ENCODE results near the gene MCTS1. TPM values are rescaled to one million over a fixed set of nuclear protein-coding genes. Genes with fewer than 3 reads are reported as not detected.

MCTS1 gene
- total RNA-seq, 1 experiment from 2014 or later = 91.3 TPM

DNA sequence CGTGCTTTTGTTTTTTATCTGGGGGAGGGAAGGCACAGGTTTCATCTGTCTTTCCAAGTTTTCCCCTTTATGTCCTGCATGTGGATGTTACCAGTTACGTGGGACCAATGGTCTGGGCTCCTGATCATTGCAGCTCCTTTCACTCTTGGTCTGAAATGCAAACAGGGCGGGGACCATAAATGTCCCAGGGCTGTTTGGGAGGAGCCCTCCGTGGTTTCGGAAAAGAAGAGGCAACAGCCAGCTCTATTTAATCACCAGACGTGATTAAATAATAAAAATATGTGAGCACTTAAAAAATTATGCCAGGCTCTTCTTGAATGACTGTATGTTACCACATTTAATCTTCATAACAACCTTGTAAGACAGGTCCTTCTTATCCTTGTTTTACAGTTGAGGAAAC lies 56.7 kb downstream of the MCTS1 start:
- Histone ChIP-seq H3K4me3 (no peak overlapping the region), H3K27me3 (replicated peaks) (no peaks in the 10 kb centered on the region), H3K4me1 (replicated peaks) (no peaks in the 10 kb centered on the region), H3K36me3 (no peaks in the 10 kb centered on the region), H3K9me3 (replicated peaks) (no peaks in the 10 kb centered on the region), H3K27ac (no peak overlapping the region)
- DNase-seq (ENCODE audit: low read depth in 1 of 2, low spot score in 2 of 2) = no peak

Other genes starting within 250 kb of the MCTS1 start
- gene ATP1B4, start 242.0 kb upstream of the MCTS1 start, total RNA-seq (2014; rRNA removed; shearing (Covaris generic)) = not detected in 2 replicates
- 63.2 and 125 TPM in 2 replicates for gene LAMP2, start 134.8 kb upstream of the MCTS1 start, total RNA-seq (2014; rRNA removed; shearing (Covaris generic))
- 26.3 and 31.4 TPM in 2 replicates for gene CUL4B, start 43.1 kb upstream of the MCTS1 start, total RNA-seq (2014; rRNA removed; shearing (Covaris generic))
- gene C1GALT1C1, start 26.0 kb downstream of the MCTS1 start, total RNA-seq (2014; rRNA removed; shearing (Covaris generic)) = 25.8 and 32.6 TPM in 2 replicates